HG03378 (cell line): ENCODE data around the gene WDTC1.

Experiments used
- ATAC-seq: cut with Tn5 transposase; IDR thresholded peaks from one replicate; pipeline ENCODE4 v1.9.1; 2021; ENCODE audit warnings: mild to moderate bottlenecking, moderate library complexity; ENCODE audit not compliant: unreplicated experiment

WDTC1 gene

GRCh38 chr1:27332536-27333281 lies 98.3 kb downstream of the WDTC1 start:
- no peak for ATAC-seq

DNA sequence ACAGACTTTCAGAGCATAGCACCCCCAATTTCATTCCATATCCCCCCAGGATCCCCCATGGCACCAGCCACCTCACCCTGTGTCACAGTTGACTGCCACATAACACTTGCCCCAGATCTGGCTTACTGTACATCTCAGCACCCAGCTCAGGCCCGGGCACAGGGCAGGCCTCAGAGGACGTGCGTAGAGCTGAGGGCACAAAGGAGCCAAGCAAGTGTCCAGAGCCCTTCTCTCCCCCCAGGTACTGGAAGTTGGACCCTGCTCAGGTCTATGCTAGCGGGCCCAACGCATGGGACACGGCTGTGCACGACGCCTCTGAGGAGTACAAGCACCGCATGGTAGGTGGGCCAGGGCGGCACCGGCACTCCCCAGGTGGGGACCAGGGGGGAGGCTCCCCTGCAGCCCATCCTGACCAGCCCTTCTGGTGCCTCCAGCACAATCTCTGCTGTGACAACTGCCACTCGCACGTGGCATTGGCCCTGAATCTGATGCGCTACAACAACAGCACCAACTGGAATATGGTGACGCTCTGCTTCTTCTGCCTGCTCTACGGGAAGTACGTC lies 99.4 kb downstream of the WDTC1 start:
- no peak for ATAC-seq

DNA sequence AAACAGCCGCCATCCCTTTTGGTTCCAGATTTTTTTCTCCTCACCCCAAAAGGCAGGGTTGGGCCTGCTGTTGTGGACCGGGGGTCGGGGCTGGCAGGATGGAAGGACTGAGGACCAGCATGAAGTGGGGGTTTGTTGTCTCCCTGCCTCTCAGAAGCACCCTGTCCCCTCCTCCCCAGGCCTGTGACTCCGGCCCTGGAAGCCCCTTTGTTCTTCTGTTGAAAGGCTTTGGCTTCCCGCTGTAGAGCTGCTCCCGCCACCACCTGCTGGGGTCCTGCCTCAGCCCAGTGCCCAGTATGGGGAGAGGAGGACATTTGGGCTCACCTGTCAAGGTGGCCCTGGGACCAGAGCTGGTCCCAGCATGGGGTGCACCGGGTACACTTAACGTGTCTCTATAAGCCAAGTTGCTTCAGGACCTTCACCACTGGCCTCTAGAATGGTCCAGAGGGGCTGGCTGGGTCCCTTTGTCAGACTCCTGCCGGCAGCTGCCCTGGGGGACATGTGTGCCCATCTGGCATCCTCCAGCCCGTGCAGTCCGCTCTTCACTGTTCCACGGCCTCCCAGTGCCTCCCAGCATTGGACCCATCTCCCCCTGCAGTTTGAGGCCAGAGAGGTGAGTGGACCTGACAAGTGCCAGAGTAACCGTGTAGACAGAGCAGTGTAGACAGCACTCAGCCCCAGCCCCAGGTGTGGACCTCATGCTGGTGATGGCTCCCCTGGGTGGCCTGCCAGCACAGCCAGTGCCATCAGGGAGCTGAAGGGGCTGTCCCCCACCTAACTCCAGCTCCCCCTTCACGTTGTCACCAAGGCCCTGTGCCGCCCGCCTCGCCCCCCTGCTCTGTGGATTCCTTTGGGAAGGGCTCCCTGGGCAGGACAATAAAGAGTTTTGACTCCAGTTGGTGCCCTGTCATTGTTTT lies 101.3 kb downstream of the WDTC1 start:
- ATAC-seq: no peak

- ATAC-seq: no peak
These were observed 102.3 kb downstream of the WDTC1 start for GRCh38 chr1:27336756-27337155.

DNA sequence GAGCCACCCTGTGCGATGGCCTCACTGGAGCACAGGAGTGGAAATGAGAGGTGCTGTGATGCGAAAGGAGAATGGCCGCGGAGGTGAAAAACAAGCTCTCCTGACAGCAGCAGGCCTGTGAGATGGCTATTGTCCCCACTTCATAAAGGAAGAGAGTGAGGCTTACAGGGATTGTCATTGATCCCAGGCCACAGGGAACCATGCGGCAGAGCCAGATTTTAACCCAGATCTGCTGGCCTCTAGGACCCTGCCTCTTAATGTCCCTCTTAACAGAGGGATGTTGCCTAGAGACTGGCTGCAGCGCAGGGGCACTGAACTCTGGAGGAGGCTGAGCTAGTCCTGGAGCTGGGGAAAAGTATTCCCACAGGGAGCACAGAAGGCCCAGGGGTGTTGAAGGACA lies 104.3 kb downstream of the WDTC1 start:
- ATAC-seq: no peak

DNA sequence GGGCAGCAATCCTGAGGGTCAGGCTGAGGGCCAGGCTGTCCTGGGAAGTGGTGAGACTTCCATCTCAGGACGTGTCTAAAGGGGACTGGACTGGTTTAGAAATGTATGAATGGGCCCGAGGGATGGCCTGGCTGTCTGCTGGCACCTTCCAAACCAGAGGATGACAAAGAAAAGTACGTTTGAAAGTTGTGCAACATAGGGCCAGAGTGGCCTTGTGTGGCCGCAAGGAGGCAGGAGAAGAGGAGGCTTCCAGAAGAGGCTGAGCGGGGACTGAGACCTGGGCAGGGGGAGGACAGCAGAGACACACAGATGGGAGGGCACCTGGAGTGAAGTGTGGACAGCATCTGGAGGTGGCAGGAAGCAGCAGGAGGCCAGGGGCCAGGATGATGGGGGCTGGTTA lies 104.8 kb downstream of the WDTC1 start:
- ATAC-seq: no peak

- peak; percentile 43 for ATAC-seq
These were observed 107.3 kb downstream of the WDTC1 start, which contains the start of gene SYTL1 for GRCh38 chr1:27341525-27342252. Gene SYTL1, plus strand, starts transcription at chr1:27342022. Its CDS starts 3,313 bp downstream, at chr1:27345335.

DNA sequence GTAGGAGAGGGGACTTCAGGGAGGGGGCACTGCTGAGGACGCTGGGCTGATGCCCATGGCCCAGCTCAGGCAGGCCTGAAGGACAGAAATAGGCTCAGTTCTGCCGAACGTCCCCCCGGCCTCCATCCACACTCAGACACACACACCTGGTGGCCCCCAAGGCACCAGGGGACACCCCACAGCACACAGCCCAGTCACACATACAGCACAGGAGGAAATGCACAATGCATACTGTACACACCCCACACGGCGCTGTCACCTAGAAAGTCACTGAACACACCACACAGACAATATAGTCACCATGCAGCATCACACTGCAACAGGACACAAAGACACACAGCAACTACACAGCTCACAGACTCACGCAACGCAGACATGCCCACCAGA lies 108.0 kb downstream of the WDTC1 start:
- no peak for ATAC-seq

GRCh38 chr1:27342778-27343638 lies 108.6 kb downstream of the WDTC1 start:
- ATAC-seq: no peak

DNA sequence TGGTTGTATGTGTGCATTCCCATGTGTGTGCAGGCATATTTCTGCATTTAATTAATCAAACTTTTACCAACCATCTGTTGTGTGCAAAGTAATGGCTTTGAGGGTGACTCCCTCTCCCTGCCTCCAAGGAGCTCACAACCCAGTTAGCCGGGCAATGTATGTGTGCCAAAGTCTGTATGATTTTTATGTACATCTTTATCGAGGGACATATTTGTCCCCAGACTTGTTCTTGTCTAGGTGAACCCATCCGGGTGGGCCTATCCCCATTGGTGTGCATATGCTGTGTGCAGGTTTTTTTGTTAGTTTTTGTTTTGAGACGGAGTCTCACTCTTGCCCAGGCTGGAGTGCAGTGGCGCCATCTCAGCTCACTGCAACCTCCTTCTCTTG lies 109.2 kb downstream of the WDTC1 start:
- ATAC-seq: no peak

GRCh38 chr1:27345272-27345671 lies 110.8 kb downstream of the WDTC1 start:
- no peak for ATAC-seq

GRCh38 chr1:27346357-27346756 lies 111.9 kb downstream of the WDTC1 start:
- ATAC-seq: no peak

GRCh38 chr1:27346991-27347624 lies 112.7 kb downstream of the WDTC1 start:
- no peak for ATAC-seq

GRCh38 chr1:27348861-27349783 lies 114.7 kb downstream of the WDTC1 start:
- no peak for ATAC-seq

DNA sequence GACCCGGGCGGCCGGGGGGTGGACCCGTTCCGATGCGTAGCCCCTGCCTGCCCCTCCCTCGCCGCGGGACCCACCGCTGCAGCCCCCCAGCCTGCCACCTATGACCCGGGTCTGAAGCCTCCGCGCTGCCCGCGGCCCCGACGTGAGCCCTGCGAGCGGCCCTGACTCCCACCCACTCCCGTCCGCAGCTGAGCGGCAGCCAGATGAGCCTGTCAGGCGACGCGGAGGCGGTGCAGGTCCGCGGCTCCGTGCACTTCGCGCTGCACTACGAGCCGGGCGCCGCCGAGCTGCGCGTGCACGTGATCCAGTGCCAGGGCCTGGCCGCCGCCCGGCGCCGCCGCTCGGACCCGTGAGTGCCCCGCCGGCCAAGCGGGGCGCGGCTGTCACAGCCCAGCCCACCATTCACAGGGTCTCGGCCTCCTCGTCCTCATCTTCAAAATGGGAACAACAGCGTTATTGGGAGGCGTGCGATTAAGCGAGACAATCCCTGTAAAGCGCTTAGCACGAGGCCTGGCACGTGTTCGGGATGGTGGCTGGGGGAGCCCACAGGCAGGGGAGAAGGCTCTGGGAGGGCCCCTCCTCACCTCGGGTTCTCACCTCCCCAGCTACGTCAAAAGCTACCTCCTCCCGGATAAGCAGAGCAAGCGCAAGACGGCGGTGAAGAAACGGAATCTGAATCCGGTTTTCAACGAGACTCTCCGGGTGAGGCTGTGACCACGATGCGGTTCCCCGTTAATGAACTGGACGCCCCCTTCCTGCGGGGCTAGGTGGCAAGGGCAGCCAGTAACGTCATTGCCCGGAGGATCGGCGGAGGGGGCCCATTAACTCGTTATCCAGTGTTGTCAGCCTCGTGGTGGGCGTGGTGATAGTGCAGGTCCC lies 115.6 kb downstream of the WDTC1 start:
- no peak for ATAC-seq

- no peak for ATAC-seq
These were observed 116.5 kb downstream of the WDTC1 start for GRCh38 chr1:27350663-27351540.
